WTC11 (cell line): ENCODE data around the gene FAM193B. TPM values are rescaled to one million over a fixed set of nuclear protein-coding genes. Genes with fewer than 3 reads are reported as not detected.

ENCODE experiments used
- ATAC-seq: fragments of 200-7000 bp; cut with Tn5 transposase; 2 replicates; pipeline ENCODE4 v1.10.0; 2021; ENCODE audit warnings: mild to moderate bottlenecking, moderate library complexity
- CTCF ChIA-PET: fragments of 300-600 bp; sonication (Branson Sonifier 250); formaldehyde crosslinking; loops from one replicate; lab custom pipeline; 2021; ENCODE audit warnings: antibody characterized with exemption; lab: Charles Lee
- POLR2A ChIA-PET: fragments of 350-600 bp; sonication (Branson Sonifier 250); formaldehyde crosslinking; loops from one replicate; lab custom pipeline; 2021; ENCODE audit warnings: antibody characterized with exemption; lab: Charles Lee
- DNase-seq: peaks from one replicate; pipeline ENCODE4 v3.0.0; 2021; ENCODE audit warnings: low spot score
- H3K27ac Mint-ChIP-seq: 2 replicates; pipeline ENCODE4 v1.8.0; 2021; ENCODE audit warnings: mixed read lengths
- H3K27me3 Mint-ChIP-seq: 2 replicates; pipeline ENCODE4 v1.8.0; 2021; ENCODE audit warnings: low read depth, mild to moderate bottlenecking, moderate library complexity, mixed read lengths
- H3K36me3 Mint-ChIP-seq: 2 replicates; pipeline ENCODE4 v1.8.0; 2021; ENCODE audit warnings: mixed read lengths
- H3K4me1 Mint-ChIP-seq: 2 replicates; pipeline ENCODE4 v1.8.0; 2022; ENCODE audit warnings: mixed read lengths
- H3K4me3 Mint-ChIP-seq: 2 replicates; pipeline ENCODE4 v1.8.0; 2021; ENCODE audit warnings: mild to moderate bottlenecking, moderate library complexity, mixed read lengths
- H3K9me3 Mint-ChIP-seq: 2 replicates; pipeline ENCODE4 v1.8.0; 2021; ENCODE audit warnings: mixed read lengths
- AFF4 ChIP-seq: sonication (generic); formaldehyde crosslinking; IDR thresholded peaks from 2 replicates; pipeline ENCODE4 v1.8.1; 2023; ENCODE audit warnings: mild to moderate bottlenecking, missing genetic modification reagents, borderline replicate concordance
- CBFB ChIP-seq: sonication (generic); formaldehyde crosslinking; IDR thresholded peaks from 2 replicates; pipeline ENCODE4 v1.8.1; 2022; ENCODE audit warnings: mild to moderate bottlenecking, low read depth, missing genetic modification reagents
- GTF2I ChIP-seq: fragments of 250-450 bp; sonication (Bioruptor Pico); conservative IDR thresholded peaks from 2 replicates; pipeline ENCODE4 v1.4.0; 2021; ENCODE audit warnings: mild to moderate bottlenecking
- NR2C2 ChIP-seq: sonication (generic); formaldehyde crosslinking; IDR thresholded peaks from 2 replicates; pipeline ENCODE4 v1.8.0; 2022; ENCODE audit warnings: mild to moderate bottlenecking, missing genetic modification reagents
- NR3C1 ChIP-seq: sonication (generic); formaldehyde crosslinking; conservative IDR thresholded peaks from 2 replicates; pipeline ENCODE4 v1.8.1; 2023; ENCODE audit warnings: low read depth, mild to moderate bottlenecking, missing genetic modification reagents
- PREB ChIP-seq: sonication (generic); formaldehyde crosslinking; IDR thresholded peaks from 2 replicates; pipeline ENCODE4 v1.8.1; 2022; ENCODE audit warnings: mild to moderate bottlenecking, missing genetic modification reagents, moderate library complexity, borderline replicate concordance
- SOX15 ChIP-seq: fragments of 250-450 bp; sonication (Bioruptor Pico); IDR thresholded peaks from 2 replicates; pipeline ENCODE4 v1.9.0; 2021; ENCODE audit warnings: mild to moderate bottlenecking
- ZNF121 ChIP-seq: sonication (generic); formaldehyde crosslinking; IDR thresholded peaks from 2 replicates; pipeline ENCODE4 v1.8.0; 2023; ENCODE audit warnings: missing genetic modification reagents
- ZNF138 ChIP-seq: sonication (generic); formaldehyde crosslinking; conservative IDR thresholded peaks from 2 replicates; pipeline ENCODE4 v1.8.1; 2022; ENCODE audit warnings: mild to moderate bottlenecking, moderate library complexity, missing genetic modification reagents
- ZNF512 ChIP-seq: sonication (generic); formaldehyde crosslinking; IDR thresholded peaks from 2 replicates; pipeline ENCODE4 v1.8.1; 2022; ENCODE audit warnings: missing genetic modification reagents, borderline replicate concordance
- ZNF671 ChIP-seq: fragments of 250-450 bp; sonication (Bioruptor Pico); IDR thresholded peaks from 2 replicates; pipeline ENCODE4 v1.8.0; 2021; ENCODE audit warnings: mild to moderate bottlenecking
- total RNA-seq: library from RNA; stranded (reverse); gene quantifications from 3 replicates; pipeline ENCODE4 v1.2.3, GENCODE V29; 2021
- TF ChIP-seq, protein P1 (sequence below): sonication (generic); formaldehyde crosslinking; IDR thresholded peaks from 2 replicates; pipeline ENCODE4 v1.8.1; 2023; ENCODE audit warnings: mild to moderate bottlenecking, moderate library complexity, missing genetic modification reagents

Gene FAM193B
- total RNA-seq, 1 experiment from 2014 or later, result 101 TPM

- TF ChIP-seq ZNF512 (CRISPR knock-in tag) (no peak), ZNF138 (CRISPR knock-in tag) (no peak), NR3C1 (no peak)
Measured at GRCh38 chr5:177507596-177508220, 46.7 kb downstream of the FAM193B start (continued).

DNA sequence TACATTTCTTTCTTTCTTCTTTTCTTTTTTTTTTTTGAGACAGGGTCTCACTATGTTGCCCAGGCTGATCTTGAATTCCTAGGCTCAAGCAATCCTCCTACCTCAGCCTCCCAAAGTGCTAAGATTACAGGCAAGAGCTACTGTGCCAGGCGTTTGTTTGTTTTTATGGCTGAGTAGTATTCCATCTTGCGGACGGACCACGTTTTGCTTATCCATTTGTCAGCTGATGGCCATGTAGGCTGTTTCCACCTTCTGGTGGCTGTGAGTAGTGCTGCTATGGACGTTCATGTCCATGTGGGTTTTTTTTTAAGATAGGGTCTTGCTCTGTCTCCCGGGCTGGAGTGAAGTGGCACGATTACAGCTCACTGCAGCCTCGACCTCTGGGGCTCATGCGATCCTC lies 47.2 kb downstream of the FAM193B start:
- H3K36me3 Mint-ChIP-seq, result peaks cover 19% of the 10 kb centered on the region
- peak; percentile 10; the same call in 1 of the 2 replicates for ATAC-seq
- CTCF ChIA-PET, result interaction anchor here (0.7 to 6.3 kb wide), 8 partner anchors 8 to 198 kb away, joined by 3 to 57 read pairs (median 4); partner anchors contain the start of gene PDLIM7
- H3K4me3 Mint-ChIP-seq, result no peak overlapping the region
- POLR2A ChIA-PET, result interaction anchor here (0.6 to 2.7 kb wide), 2 partner anchors 9 to 493 kb away, joined by 5 to 9 read pairs; partner anchors contain the start of gene PDLIM7
- H3K4me1 Mint-ChIP-seq, result peaks cover 17% of the 10 kb centered on the region
- TF ChIP-seq AFF4 (CRISPR knock-in tag) (no peak), CBFB (no peak), NR2C2 (no peak), GTF2I (CRISPR knock-in tag) (0 out of 2 replicates have a peak, but pooled peaks have one; percentile 56), ZNF121 (CRISPR knock-in tag) (peak; percentile 88; the same call in 1 of the 2 replicates), SOX15 (no peak)
- no peak for DNase-seq
- no peaks in the 10 kb centered on the region for H3K27me3 Mint-ChIP-seq
- no peaks in the 10 kb centered on the region for H3K9me3 Mint-ChIP-seq
- H3K27ac Mint-ChIP-seq, result peak overlapping the region; percentile 15; the same call in 1 of the 2 replicates

DNA sequence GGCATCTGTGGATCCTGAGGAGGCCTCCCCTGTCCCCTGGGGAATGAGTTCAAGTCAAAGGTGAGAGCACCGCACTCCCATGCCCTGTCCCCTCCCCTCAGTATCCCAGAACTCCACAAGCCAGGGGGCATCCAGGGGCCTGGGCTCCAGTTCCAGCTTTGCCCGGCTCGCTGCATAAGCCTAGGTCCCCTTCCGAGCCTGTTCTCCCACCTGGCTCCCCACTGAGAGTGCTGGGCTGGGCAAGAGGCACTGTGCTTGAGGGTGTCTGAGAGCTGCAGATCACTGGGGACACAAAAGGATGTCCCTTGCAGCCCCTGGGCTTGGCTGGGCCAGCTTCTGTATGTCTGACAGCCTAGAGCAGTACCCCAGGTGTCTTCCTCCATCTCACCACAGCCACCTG lies 49.3 kb downstream of the FAM193B start:
- Mint-ChIP-seq H3K9me3 (no peaks in the 10 kb centered on the region), H3K36me3 (peaks cover 10% of the 10 kb centered on the region), H3K27me3 (peaks cover 6% of the 10 kb centered on the region)
- no peak for ATAC-seq
- POLR2A ChIA-PET, result no interaction called here
- TF ChIP-seq ZNF671 (no peak), PREB (no peak)
- TF ChIP-seq, protein P1, sequence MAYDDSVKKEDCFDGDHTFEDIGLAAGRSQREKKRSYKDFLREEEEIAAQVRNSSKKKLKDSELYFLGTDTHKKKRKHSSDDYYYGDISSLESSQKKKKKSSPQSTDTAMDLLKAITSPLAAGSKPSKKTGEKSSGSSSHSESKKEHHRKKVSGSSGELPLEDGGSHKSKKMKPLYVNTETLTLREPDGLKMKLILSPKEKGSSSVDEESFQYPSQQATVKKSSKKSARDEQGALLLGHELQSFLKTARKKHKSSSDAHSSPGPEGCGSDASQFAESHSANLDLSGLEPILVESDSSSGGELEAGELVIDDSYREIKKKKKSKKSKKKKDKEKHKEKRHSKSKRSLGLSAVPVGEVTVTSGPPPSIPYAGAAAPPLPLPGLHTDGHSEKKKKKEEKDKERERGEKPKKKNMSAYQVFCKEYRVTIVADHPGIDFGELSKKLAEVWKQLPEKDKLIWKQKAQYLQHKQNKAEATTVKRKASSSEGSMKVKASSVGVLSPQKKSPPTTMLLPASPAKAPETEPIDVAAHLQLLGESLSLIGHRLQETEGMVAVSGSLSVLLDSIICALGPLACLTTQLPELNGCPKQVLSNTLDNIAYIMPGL, result no peak
- TF ChIP-seq, all 79 proteins: peak for 0
- no peak for DNase-seq
- H3K27ac Mint-ChIP-seq, result no peak overlapping the region
- CTCF ChIA-PET, result interaction anchor here (1.1 to 6.3 kb wide), 4 partner anchors 10 to 48 kb away, joined by 3 to 57 read pairs (median 6); partner anchors contain the start of gene PDLIM7
- H3K4me3 Mint-ChIP-seq, result no peak overlapping the region
- peaks cover 18% of the 10 kb centered on the region for H3K4me1 Mint-ChIP-seq
